WTC11 (cell line): Measurements from ENCODE around the gene FHL1.

Source experiments
- CREM ChIP-seq: sonication (generic); formaldehyde crosslinking; IDR thresholded peaks from 2 replicates; pipeline ENCODE4 v1.8.1; 2022; ENCODE audit warnings: mild to moderate bottlenecking, missing genetic modification reagents, moderate library complexity
- HMGA2 ChIP-seq: fragments of 250-450 bp; sonication (Bioruptor Pico); IDR thresholded peaks from 2 replicates; pipeline ENCODE4 v1.4.0; 2021; ENCODE audit warnings: mild to moderate bottlenecking, moderate library complexity
- TF ChIP-seq, protein P1 (sequence below): fragments of 200-600 bp; IDR thresholded peaks from 2 replicates; pipeline ENCODE4 v1.8.0; 2022; ENCODE audit warnings: antibody characterized with exemption
- TF ChIP-seq, protein P2 (sequence below): sonication (generic); formaldehyde crosslinking; IDR thresholded peaks from 2 replicates; pipeline ENCODE4 v1.8.1; 2023; ENCODE audit warnings: mild to moderate bottlenecking, missing genetic modification reagents, moderate library complexity
- TF ChIP-seq, protein P3 (sequence below): sonication (generic); formaldehyde crosslinking; IDR thresholded peaks from 2 replicates; pipeline ENCODE4 v1.8.1; 2023; ENCODE audit warnings: mild to moderate bottlenecking, moderate library complexity, missing genetic modification reagents
- TF ChIP-seq, protein P4 (sequence below): sonication (generic); formaldehyde crosslinking; IDR thresholded peaks from 2 replicates; pipeline ENCODE4 v1.8.1; 2022; ENCODE audit warnings: missing genetic modification reagents, borderline replicate concordance
- TF ChIP-seq, protein P5 (sequence below): sonication (generic); formaldehyde crosslinking; IDR thresholded peaks from 2 replicates; pipeline ENCODE4 v1.8.1; 2022; ENCODE audit warnings: low read depth, mild to moderate bottlenecking, moderate library complexity, missing genetic modification reagents, borderline replicate concordance

DNA sequence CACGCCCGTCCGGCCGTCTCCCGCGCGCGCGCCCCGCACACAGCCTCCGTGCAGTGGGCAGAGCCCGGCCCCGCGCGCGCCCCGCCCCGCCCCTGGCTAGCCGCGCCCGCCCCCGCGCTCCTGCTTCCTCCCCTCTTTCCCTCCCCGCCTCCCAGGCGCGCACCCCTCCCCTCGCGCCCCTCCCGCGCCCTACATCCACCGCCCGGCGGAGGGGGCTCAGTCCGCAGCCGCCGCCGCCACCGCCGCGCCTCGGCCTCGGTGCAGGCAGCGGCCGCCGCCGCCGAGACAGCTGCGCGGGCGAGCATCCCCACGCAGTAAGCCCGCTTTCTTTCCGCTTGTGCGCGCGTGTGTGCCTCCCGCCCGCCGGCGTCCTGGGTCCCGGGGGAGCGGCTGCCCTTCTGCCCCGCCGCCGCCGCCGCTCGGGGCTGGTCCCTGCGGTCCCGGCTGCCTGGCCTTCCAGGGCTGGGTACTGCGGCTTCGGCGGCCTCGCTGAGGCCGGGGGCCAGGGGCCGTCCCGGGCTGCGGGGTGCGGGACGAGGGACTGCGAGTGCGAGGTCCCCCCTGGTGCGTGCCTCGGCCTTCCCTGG, at the start of gene FHL1:
- TF ChIP-seq, protein P1, sequence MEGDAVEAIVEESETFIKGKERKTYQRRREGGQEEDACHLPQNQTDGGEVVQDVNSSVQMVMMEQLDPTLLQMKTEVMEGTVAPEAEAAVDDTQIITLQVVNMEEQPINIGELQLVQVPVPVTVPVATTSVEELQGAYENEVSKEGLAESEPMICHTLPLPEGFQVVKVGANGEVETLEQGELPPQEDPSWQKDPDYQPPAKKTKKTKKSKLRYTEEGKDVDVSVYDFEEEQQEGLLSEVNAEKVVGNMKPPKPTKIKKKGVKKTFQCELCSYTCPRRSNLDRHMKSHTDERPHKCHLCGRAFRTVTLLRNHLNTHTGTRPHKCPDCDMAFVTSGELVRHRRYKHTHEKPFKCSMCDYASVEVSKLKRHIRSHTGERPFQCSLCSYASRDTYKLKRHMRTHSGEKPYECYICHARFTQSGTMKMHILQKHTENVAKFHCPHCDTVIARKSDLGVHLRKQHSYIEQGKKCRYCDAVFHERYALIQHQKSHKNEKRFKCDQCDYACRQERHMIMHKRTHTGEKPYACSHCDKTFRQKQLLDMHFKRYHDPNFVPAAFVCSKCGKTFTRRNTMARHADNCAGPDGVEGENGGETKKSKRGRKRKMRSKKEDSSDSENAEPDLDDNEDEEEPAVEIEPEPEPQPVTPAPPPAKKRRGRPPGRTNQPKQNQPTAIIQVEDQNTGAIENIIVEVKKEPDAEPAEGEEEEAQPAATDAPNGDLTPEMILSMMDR = no peak
- TF ChIP-seq, protein P2, sequence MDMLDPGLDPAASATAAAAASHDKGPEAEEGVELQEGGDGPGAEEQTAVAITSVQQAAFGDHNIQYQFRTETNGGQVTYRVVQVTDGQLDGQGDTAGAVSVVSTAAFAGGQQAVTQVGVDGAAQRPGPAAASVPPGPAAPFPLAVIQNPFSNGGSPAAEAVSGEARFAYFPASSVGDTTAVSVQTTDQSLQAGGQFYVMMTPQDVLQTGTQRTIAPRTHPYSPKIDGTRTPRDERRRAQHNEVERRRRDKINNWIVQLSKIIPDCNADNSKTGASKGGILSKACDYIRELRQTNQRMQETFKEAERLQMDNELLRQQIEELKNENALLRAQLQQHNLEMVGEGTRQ (CRISPR knock-in tag) = no peak
- TF ChIP-seq, protein P3, sequence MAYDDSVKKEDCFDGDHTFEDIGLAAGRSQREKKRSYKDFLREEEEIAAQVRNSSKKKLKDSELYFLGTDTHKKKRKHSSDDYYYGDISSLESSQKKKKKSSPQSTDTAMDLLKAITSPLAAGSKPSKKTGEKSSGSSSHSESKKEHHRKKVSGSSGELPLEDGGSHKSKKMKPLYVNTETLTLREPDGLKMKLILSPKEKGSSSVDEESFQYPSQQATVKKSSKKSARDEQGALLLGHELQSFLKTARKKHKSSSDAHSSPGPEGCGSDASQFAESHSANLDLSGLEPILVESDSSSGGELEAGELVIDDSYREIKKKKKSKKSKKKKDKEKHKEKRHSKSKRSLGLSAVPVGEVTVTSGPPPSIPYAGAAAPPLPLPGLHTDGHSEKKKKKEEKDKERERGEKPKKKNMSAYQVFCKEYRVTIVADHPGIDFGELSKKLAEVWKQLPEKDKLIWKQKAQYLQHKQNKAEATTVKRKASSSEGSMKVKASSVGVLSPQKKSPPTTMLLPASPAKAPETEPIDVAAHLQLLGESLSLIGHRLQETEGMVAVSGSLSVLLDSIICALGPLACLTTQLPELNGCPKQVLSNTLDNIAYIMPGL (CRISPR knock-in tag) = no peak
- TF ChIP-seq CREM (CRISPR knock-in tag) (no peak), HMGA2 (CRISPR knock-in tag) (no peak)
- TF ChIP-seq, protein P4, sequence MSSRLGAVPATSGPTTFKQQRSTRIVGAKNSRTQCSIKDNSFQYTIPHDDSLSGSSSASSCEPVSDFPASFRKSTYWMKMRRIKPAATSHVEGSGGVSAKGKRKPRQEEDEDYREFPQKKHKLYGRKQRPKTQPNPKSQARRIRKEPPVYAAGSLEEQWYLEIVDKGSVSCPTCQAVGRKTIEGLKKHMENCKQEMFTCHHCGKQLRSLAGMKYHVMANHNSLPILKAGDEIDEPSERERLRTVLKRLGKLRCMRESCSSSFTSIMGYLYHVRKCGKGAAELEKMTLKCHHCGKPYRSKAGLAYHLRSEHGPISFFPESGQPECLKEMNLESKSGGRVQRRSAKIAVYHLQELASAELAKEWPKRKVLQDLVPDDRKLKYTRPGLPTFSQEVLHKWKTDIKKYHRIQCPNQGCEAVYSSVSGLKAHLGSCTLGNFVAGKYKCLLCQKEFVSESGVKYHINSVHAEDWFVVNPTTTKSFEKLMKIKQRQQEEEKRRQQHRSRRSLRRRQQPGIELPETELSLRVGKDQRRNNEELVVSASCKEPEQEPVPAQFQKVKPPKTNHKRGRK = no peak
- TF ChIP-seq, protein P5, sequence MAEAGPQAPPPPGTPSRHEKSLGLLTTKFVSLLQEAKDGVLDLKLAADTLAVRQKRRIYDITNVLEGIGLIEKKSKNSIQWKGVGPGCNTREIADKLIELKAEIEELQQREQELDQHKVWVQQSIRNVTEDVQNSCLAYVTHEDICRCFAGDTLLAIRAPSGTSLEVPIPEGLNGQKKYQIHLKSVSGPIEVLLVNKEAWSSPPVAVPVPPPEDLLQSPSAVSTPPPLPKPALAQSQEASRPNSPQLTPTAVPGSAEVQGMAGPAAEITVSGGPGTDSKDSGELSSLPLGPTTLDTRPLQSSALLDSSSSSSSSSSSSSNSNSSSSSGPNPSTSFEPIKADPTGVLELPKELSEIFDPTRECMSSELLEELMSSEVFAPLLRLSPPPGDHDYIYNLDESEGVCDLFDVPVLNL (CRISPR knock-in tag) = no peak
